ENCODE results near the gene TWIST2.

TWIST2 gene

GRCh38 chr2:238905224-238905623 lies 57.3 kb downstream of the TWIST2 start:
- Histone ChIP-seq H3K4me3 (no peak overlapping the region), H3K9me3 (ENCODE audit: low read depth, low read length) (no peaks in the 10 kb centered on the region), H3K9ac (ENCODE audit: insufficient read length) (no peak overlapping the region), H3K27ac (no peak overlapping the region), H3K36me3 (ENCODE audit: insufficient read depth, low read length) (no peaks in the 10 kb centered on the region)
- no peak for TF ChIP-seq FOXP2 (optimal IDR thresholded peaks at IDR 0.05; ENCODE audit: control extremely low read depth, extremely low read length, insufficient read depth)
- TF ChIP-seq EZH2 (IDR thresholded peaks at IDR 0.05) = no peak
- no peak for TF ChIP-seq POLR2AphosphoS5 (IDR thresholded peaks at IDR 0.05; ENCODE audit: borderline replicate concordance, low read depth, low read length)
- no peak for DNase-seq (ENCODE audit: low read depth, low spot score)

DNA sequence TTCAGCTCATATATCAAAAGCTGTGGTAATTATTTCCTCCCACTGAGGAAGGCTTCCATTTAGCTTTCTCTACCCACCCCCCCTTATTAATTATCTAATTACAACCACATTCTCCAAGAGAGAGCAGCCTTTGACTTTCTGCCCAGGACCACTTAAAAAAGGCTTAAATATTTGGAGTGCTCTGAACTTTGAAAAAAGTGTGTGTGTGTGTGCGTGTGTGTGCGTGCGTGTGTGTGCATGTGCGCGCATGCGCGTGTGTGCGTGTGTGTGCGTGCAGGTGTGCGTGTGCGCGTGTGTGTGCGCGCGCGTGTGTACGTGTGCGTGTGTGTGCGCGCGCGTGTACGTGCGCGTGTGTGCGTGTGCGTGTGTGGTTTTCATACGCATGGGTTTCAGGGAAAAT lies 57.8 kb downstream of the TWIST2 start:
- Histone ChIP-seq H3K27ac (no peak overlapping the region), H3K36me3 (ENCODE audit: insufficient read depth, low read length) (no peaks in the 10 kb centered on the region), H3K9ac (ENCODE audit: insufficient read length) (no peak overlapping the region), H3K9me3 (ENCODE audit: low read depth, low read length) (no peaks in the 10 kb centered on the region), H3K4me3 (no peak overlapping the region)
- TF ChIP-seq EZH2 (IDR thresholded peaks at IDR 0.05) = no peak
- no peak for TF ChIP-seq FOXP2 (optimal IDR thresholded peaks at IDR 0.05; ENCODE audit: control extremely low read depth, extremely low read length, insufficient read depth)
- no peak for DNase-seq (ENCODE audit: low read depth, low spot score)

GRCh38 chr2:238906254-238906935 lies 58.5 kb downstream of the TWIST2 start:
- DNase-seq (ENCODE audit: low read depth, low spot score) = no peak
- Histone ChIP-seq H3K9ac (ENCODE audit: insufficient read length) (no peak overlapping the region), H3K9me3 (ENCODE audit: low read depth, low read length) (no peaks in the 10 kb centered on the region), H3K27ac (no peak overlapping the region), H3K4me3 (no peak overlapping the region), H3K36me3 (ENCODE audit: insufficient read depth, low read length) (no peaks in the 10 kb centered on the region)
- TF ChIP-seq POLR2AphosphoS5 (IDR thresholded peaks at IDR 0.05; ENCODE audit: borderline replicate concordance, low read depth, low read length) (no peak), EZH2 (IDR thresholded peaks at IDR 0.05) (no peak), FOXP2 (optimal IDR thresholded peaks at IDR 0.05; ENCODE audit: control extremely low read depth, extremely low read length, insufficient read depth) (no peak)

GRCh38 chr2:238906936-238907716 lies 59.2 kb downstream of the TWIST2 start:
- Histone ChIP-seq H3K36me3 (ENCODE audit: insufficient read depth, low read length) (no peaks in the 10 kb centered on the region), H3K4me3 (no peak overlapping the region), H3K27ac (no peak overlapping the region), H3K9ac (ENCODE audit: insufficient read length) (no peak overlapping the region), H3K9me3 (ENCODE audit: low read depth, low read length) (no peaks in the 10 kb centered on the region)
- DNase-seq (ENCODE audit: low read depth, low spot score) = no peak
- no peak for TF ChIP-seq POLR2AphosphoS5 (IDR thresholded peaks at IDR 0.05; ENCODE audit: borderline replicate concordance, low read depth, low read length)
- TF ChIP-seq FOXP2 (optimal IDR thresholded peaks at IDR 0.05; ENCODE audit: control extremely low read depth, extremely low read length, insufficient read depth) = no peak
- no peak for TF ChIP-seq EZH2 (IDR thresholded peaks at IDR 0.05)

GRCh38 chr2:238907717-238908173 lies 59.9 kb downstream of the TWIST2 start:
- H3K27ac ChIP-seq = no peak overlapping the region
- H3K9ac ChIP-seq (ENCODE audit: insufficient read length) = no peak overlapping the region
- DNase-seq (ENCODE audit: low read depth, low spot score) = no peak
- TF ChIP-seq POLR2AphosphoS5 (IDR thresholded peaks at IDR 0.05; ENCODE audit: borderline replicate concordance, low read depth, low read length) (no peak), FOXP2 (optimal IDR thresholded peaks at IDR 0.05; ENCODE audit: control extremely low read depth, extremely low read length, insufficient read depth) (no peak), EZH2 (IDR thresholded peaks at IDR 0.05) (no peak)
- H3K36me3 ChIP-seq (ENCODE audit: insufficient read depth, low read length) = no peaks in the 10 kb centered on the region
- no peaks in the 10 kb centered on the region for H3K9me3 ChIP-seq (ENCODE audit: low read depth, low read length)
- H3K4me3 ChIP-seq = no peak overlapping the region

GRCh38 chr2:238908960-238909951 lies 61.4 kb downstream of the TWIST2 start:
- no peak for DNase-seq (ENCODE audit: low read depth, low spot score)
- no peak overlapping the region for H3K4me3 ChIP-seq
- TF ChIP-seq FOXP2 (optimal IDR thresholded peaks at IDR 0.05; ENCODE audit: control extremely low read depth, extremely low read length, insufficient read depth) = no peak
- no peak for TF ChIP-seq EZH2 (IDR thresholded peaks at IDR 0.05)
- TF ChIP-seq POLR2AphosphoS5 (IDR thresholded peaks at IDR 0.05; ENCODE audit: borderline replicate concordance, low read depth, low read length) = no peak
- no peaks in the 10 kb centered on the region for H3K9me3 ChIP-seq (ENCODE audit: low read depth, low read length)
- no peak overlapping the region for H3K9ac ChIP-seq (ENCODE audit: insufficient read length)
- H3K27ac ChIP-seq = no peak overlapping the region
- H3K36me3 ChIP-seq (ENCODE audit: insufficient read depth, low read length) = no peaks in the 10 kb centered on the region

GRCh38 chr2:238910751-238911351 lies 63.0 kb downstream of the TWIST2 start:
- no peaks in the 10 kb centered on the region for H3K9me3 ChIP-seq (ENCODE audit: low read depth, low read length)
- DNase-seq (ENCODE audit: low read depth, low spot score) = no peak
- H3K27ac ChIP-seq = no peak overlapping the region
- H3K4me3 ChIP-seq = no peak overlapping the region
- no peak overlapping the region for H3K9ac ChIP-seq (ENCODE audit: insufficient read length)
- TF ChIP-seq POLR2AphosphoS5 (IDR thresholded peaks at IDR 0.05; ENCODE audit: borderline replicate concordance, low read depth, low read length) (no peak), EZH2 (IDR thresholded peaks at IDR 0.05) (no peak), FOXP2 (optimal IDR thresholded peaks at IDR 0.05; ENCODE audit: control extremely low read depth, extremely low read length, insufficient read depth) (no peak)
- no peaks in the 10 kb centered on the region for H3K36me3 ChIP-seq (ENCODE audit: insufficient read depth, low read length)
